Breast epithelium (tissue), 4 donors: ENCODE results near the gene SCIMP. TPM values are rescaled to one million over a fixed set of nuclear protein-coding genes. Genes with fewer than 3 reads are reported as not detected.

Source experiments
- DNase-seq, 2 donors: peaks; one replicate each; pipeline ENCODE4 v3.0.0-alpha.2; 2019; ENCODE audit warnings: low spot score in 2 of 2
- H3K27ac ChIP-seq, 2 donors: fragments of 200-600 bp; sonication (generic) in 1 of 2; one replicate each; pipeline ENCODE4 v1.5.1; 2016 to 2019; ENCODE audit warnings: mild to moderate bottlenecking in 1 of 2
- H3K27me3 ChIP-seq, 2 donors: fragments of 200-600 bp; sonication (generic) in 1 of 2; one replicate each; pipeline versions ENCODE4 v1.5.1 to v1.6.0; 2017 to 2019; ENCODE audit warnings: control low read depth in 1 of 2, mild to moderate bottlenecking in 1 of 2
- H3K36me3 ChIP-seq: fragments of 200-600 bp; one replicate; pipeline ENCODE4 v1.5.1; 2019
- H3K4me1 ChIP-seq, 2 donors: fragments of 200-600 bp; sonication (generic); one replicate each; pipeline ENCODE4 v1.5.1; 2016 to 2019; ENCODE audit warnings: control low read depth in 1 of 2
- H3K4me3 ChIP-seq, 3 donors: fragments of 200-600 bp; sonication (generic); 1 replicate in 2 of 3; 2 replicates in 1 of 3; pipeline ENCODE4 v1.5.1; 2016 to 2019; ENCODE audit warnings: mild to moderate bottlenecking in 3 of 3, moderate library complexity in 2 of 3
- H3K9me3 ChIP-seq, 2 donors: fragments of 200-600 bp; sonication (generic) in 1 of 2; one replicate each; pipeline ENCODE4 v1.5.1; 2016 to 2019; ENCODE audit warnings: control low read depth in 1 of 2
- POLR2A ChIP-seq: fragments of 450-650 bp; IDR thresholded peaks from one replicate; pipeline ENCODE4 v1.6.1; 2016; ENCODE audit warnings: antibody characterized with exemption, mild to moderate bottlenecking, moderate library complexity
- POLR2AphosphoS5 ChIP-seq, 3 donors: sonication (generic); formaldehyde crosslinking; IDR thresholded peaks; one replicate each; pipeline ENCODE4 v1.6.1; 2017; ENCODE audit warnings: antibody characterized with exemption in 3 of 3
- intact Hi-C: fragments of 100-400 bp; cut with DNase I; formaldehyde crosslinking; loops from one replicate; pipeline ENCODE4 v1.15.1; 2023; ENCODE audit warnings: low total_unique reads
- total RNA-seq, 3 donors: library from RNA; depleted of rRNA; stranded (reverse); fragments of >200 nt; gene quantifications; one replicate each; pipeline ENCODE4 v1.1.0, GENCODE V29; 2016
- TF ChIP-seq, protein P1 (sequence below), 3 donors: fragments of 450-650 bp; IDR thresholded peaks; one replicate each; pipeline ENCODE4 v1.5.1; 2016 to 2017; ENCODE audit warnings: antibody characterized with exemption in 3 of 3, mild to moderate bottlenecking in 3 of 3, moderate library complexity in 3 of 3

SCIMP gene
- total RNA-seq, 3 donors from 2014 or later, result 1.3 to 5.6 (median 4.7) TPM

DNA sequence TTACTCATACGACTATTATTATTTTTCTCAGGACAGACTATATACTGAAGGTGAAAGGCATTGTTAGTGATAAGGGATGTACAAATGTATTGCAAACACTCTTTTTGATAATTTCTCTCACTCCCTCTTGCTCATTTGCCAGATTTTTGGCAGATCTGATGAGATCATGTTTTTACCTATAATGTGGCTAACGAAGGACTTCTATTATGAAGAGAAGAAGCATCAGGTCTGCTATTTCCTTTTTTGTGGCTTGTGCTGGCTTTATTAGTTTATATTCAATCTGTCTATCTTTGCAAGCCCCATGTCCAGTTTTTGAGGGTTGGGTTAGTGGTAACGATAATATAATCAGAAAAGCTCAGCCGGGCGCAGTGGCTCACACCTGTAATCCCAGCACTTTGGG lies 22.5 kb upstream of the SCIMP start:
- no peaks in the 10 kb centered on the region for H3K27me3 ChIP-seq
- TF ChIP-seq POLR2AphosphoS5 (IDR thresholded peaks at IDR 0.05), result no peak
- TF ChIP-seq POLR2A, result no peak
- TF ChIP-seq, protein P1, sequence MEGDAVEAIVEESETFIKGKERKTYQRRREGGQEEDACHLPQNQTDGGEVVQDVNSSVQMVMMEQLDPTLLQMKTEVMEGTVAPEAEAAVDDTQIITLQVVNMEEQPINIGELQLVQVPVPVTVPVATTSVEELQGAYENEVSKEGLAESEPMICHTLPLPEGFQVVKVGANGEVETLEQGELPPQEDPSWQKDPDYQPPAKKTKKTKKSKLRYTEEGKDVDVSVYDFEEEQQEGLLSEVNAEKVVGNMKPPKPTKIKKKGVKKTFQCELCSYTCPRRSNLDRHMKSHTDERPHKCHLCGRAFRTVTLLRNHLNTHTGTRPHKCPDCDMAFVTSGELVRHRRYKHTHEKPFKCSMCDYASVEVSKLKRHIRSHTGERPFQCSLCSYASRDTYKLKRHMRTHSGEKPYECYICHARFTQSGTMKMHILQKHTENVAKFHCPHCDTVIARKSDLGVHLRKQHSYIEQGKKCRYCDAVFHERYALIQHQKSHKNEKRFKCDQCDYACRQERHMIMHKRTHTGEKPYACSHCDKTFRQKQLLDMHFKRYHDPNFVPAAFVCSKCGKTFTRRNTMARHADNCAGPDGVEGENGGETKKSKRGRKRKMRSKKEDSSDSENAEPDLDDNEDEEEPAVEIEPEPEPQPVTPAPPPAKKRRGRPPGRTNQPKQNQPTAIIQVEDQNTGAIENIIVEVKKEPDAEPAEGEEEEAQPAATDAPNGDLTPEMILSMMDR (IDR thresholded peaks at IDR 0.05), result no peak
- DNase-seq, result no peak
- intact Hi-C loops, result no loop called here
- no peaks in the 10 kb centered on the region for H3K36me3 ChIP-seq
- H3K27ac ChIP-seq, result no peak overlapping the region
- no peak overlapping the region for H3K4me3 ChIP-seq
- H3K4me1 ChIP-seq, result no peaks in the 10 kb centered on the region
- no peaks in the 10 kb centered on the region for H3K9me3 ChIP-seq

GRCh38 chr17:5254903-5255521 lies 20.4 kb upstream of the SCIMP start:
- peak overlapping the region; percentile 48 to 80 for H3K27ac ChIP-seq
- H3K4me3 ChIP-seq, result no peak overlapping the region
- H3K4me1 ChIP-seq, result no peaks in the 10 kb centered on the region
- peak in 1 of 2 donors; percentile 23 for DNase-seq
- intact Hi-C loops, result no loop called here
- TF ChIP-seq POLR2AphosphoS5 (IDR thresholded peaks at IDR 0.05) (peak in 1 of 3 donors; percentile 36), POLR2A (no peak)
- TF ChIP-seq, protein P1 (IDR thresholded peaks at IDR 0.05), result no peak
- no peaks in the 10 kb centered on the region for H3K27me3 ChIP-seq
- H3K36me3 ChIP-seq, result no peaks in the 10 kb centered on the region
- H3K9me3 ChIP-seq, result no peaks in the 10 kb centered on the region

- intact Hi-C loops, result no loop called here
- H3K27me3 ChIP-seq, result no peaks in the 10 kb centered on the region
- H3K4me3 ChIP-seq, result no peak overlapping the region
- H3K4me1 ChIP-seq, result no peaks in the 10 kb centered on the region
- TF ChIP-seq, protein P1 (IDR thresholded peaks at IDR 0.05), result no peak
- TF ChIP-seq POLR2A (no peak), POLR2AphosphoS5 (IDR thresholded peaks at IDR 0.05) (no peak)
- no peaks in the 10 kb centered on the region for H3K36me3 ChIP-seq
- no peak for DNase-seq
- peak overlapping the region; percentile 48 to 80 for H3K27ac ChIP-seq
- no peaks in the 10 kb centered on the region for H3K9me3 ChIP-seq
These were observed 19.8 kb upstream of the SCIMP start for GRCh38 chr17:5254414-5254813.

DNA sequence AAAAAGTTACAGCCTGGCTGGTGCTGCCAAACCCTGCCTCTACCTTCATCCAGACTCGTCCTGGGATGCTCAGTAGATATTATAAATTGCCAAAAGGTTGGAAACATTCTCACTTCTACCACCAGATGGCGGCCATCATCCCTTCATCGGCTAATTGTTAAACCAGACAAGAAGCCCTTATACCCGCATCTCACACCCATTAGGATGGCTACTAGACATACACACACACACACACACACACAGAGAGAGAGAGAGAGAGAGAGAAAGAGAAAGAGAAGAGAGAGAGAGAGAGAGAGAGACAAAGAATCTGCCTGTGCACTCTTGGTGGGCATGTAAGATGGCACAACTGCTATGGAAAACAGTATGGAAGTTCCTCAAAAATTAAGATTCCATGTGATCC lies 15.0 kb upstream of the SCIMP start:
- no peak overlapping the region for H3K27ac ChIP-seq
- H3K27me3 ChIP-seq, result no peaks in the 10 kb centered on the region
- no peaks in the 10 kb centered on the region for H3K4me1 ChIP-seq
- no peak overlapping the region for H3K4me3 ChIP-seq
- no peaks in the 10 kb centered on the region for H3K9me3 ChIP-seq
- intact Hi-C loops, result no loop called here
- peak in 1 of 2 donors; percentile 31 for DNase-seq
- no peak for TF ChIP-seq POLR2A
- TF ChIP-seq, protein P1 (IDR thresholded peaks at IDR 0.05), result peak in 2 of 3 donors; percentile 75 to 81
- no peak for TF ChIP-seq POLR2AphosphoS5 (IDR thresholded peaks at IDR 0.05)
- no peaks in the 10 kb centered on the region for H3K36me3 ChIP-seq

DNA sequence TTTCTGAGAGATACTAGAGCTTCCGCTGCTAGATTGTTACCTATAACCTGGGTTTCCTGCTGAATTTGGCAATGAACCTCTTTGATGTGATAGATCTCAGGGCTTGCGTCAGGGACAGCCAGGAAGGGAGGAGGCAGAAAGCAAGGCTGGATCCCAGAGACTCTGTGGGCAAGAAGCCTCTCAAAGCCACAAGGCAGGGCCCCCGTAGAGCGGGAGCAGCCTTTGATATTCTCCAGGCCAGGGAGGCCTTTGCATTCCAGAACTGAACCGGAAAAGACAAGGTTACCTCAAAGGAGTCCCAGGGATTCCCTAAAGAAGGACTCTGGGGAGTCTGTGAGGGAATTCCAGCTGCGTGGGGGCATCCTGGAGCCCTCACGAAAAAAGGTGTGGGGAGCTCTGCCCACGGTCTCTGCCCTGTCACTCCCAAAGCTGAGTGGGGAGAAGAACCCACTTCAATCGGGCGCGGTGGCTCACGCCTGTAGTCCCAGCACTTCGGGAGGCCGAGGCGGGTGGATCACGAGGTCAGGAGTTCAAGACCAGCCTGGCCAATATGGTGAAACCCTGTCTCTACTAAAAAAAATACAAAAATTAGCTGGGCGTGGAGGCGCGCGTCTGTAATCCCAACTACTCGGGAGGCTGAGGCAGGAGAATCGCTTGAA lies 14.3 kb upstream of the SCIMP start:
- TF ChIP-seq, protein P1 (IDR thresholded peaks at IDR 0.05), result no peak
- Histone ChIP-seq H3K27me3 (no peaks in the 10 kb centered on the region), H3K4me1 (no peaks in the 10 kb centered on the region), H3K36me3 (no peaks in the 10 kb centered on the region), H3K27ac (no peak overlapping the region), H3K9me3 (no peaks in the 10 kb centered on the region), H3K4me3 (no peak overlapping the region)
- DNase-seq, result no peak
- intact Hi-C loops, result no loop called here
